Activated T-cell treated with anti-CD3 and anti-CD28 coated beads, Interleukin-2, amount 50 U/mL, for 1 hour (primary cell): ENCODE results near the gene LMOD1.

Experiments used
- DNase-seq: peaks from one replicate; pipeline ENCODE4 v3.0.0-alpha.2; 2020

The LMOD1 gene

DNA sequence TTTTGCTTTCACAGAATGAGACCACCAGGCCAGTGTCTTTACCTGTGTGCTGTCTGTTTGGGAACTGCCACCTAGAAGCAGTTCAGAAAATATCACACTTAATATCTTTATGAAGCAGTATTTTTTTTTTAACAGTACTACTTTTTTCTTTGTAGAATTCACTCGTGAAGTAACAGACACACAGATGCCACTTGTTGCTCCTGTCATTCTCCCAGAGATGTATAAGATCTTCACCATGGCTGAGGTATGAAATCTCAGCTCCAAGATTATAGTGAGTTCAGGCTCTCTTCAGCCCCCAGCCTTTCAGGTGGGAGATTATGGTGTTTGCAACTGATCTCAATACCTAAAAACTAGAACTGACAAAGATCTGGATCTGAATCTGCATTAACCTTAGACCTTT lies 94.4 kb downstream of the LMOD1 start:
- DNase-seq: no peak

- DNase-seq: no peak
Observed at GRCh38 chr1:201850053-201850397, 96.3 kb downstream of the LMOD1 start.

DNA sequence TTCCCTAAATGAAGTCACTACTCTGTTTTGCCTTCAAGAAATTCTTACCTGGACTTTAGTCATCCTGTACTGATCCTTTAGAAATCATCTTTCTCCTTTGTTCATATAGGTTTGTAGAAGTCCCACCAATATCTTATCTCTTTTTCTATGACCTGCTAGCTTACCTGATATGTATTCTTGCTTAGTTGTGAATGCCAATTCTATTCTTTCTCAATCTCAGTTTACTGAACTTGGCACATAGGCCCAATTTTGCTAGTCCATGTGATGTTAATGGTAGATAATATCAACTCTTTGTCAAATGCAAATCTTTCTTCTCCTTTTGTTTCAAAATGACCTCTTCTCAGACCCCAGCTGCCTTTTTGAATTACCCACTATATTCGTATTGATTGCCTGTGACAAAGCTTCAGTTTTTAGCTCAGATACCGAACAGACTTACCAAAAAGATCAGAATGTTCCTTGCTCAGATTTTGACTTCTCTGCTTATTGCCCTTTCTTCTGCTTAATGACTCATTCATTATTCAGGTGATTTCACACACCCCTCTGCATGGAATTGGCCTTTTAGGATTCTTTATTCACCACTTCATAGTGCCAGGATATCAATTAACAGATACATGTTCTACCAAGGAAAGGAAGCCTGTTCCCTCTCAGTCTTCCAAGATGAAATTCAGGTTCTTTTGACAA lies 96.8 kb downstream of the LMOD1 start:
- no peak for DNase-seq

- DNase-seq: no peak
Observed at GRCh38 chr1:201848230-201848629, 98.1 kb downstream of the LMOD1 start.

DNA sequence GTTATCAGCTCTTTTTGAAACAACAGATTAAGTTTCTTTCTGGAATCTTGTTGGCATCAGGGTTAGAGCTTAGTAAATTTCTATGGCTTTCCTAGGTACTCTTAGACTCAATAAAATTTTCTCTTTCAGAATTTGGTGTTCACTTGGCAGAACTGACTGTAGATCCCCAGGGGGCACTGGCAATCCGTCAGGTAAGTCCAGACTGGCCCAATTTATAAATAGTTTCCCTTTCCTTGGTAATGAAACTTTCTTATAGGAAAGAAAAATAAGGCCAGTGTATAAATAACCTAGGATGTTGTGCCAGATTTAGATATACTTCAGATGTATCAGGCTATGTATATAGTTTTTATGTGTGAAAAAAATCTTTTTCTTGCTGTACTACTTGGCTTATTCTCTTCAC lies 99.2 kb downstream of the LMOD1 start:
- no peak for DNase-seq
